Adrenal gland (tissue), 5 donors: ENCODE data around the gene CALD1.

Experiments
- CTCF ChIP-seq, 6 experiments: fragments of 450-650 bp in 4 of 6; fragments of 200-600 bp in 2 of 6; sonication (generic) in 1 of 6; IDR thresholded peaks; 1 replicate in 5 of 6; 2 replicates in 1 of 6; pipeline versions ENCODE4 v1.5.1 to v1.8.0; 2016 to 2021; ENCODE audit warnings: antibody characterized with exemption in 6 of 6, mild to moderate bottlenecking in 2 of 6, moderate library complexity in 1 of 6
- POLR2A ChIP-seq, 2 donors: fragments of 450-650 bp; IDR thresholded peaks; one replicate each; pipeline ENCODE4 v1.6.1; 2017; ENCODE audit warnings: antibody characterized with exemption in 2 of 2, mild to moderate bottlenecking in 2 of 2, moderate library complexity in 1 of 2
- donor health status: DM: no; HTN: no; CAD: no.

DNA sequence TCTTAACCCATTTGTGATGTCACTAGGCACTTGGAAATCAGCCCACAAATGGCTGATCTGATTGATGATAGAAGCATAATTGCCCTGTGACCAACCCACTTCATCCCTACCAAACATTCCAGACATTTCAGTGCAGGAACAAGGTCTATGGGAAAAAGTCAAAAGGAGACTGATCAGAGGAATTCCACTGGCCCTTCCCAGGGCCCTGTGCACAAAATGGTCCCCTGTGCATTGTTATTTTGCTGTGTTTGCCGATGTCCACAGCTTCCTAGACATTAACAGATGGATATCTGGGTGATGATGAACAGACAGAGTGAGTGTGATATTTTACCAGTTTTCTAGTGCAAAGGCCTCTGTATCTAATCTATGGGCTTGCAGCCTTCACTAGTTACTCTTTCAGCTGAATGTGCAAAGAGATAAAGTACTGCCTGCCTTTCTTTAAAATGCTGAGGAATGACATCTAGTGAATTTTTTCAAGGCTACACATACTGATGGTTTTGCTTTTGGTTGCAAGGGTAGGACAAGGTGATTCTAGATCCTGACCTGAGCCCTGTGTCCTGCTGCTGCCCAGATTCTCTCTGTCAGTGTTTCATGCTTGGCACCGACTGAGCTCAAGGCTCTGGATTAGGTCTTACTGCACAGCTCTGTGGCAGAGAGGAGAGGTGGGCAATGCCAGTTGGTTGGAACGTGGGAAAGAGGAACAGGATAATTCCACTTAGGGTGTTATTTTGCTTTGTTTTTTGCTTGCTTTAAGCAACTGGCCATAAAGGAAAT lies 55.4 kb downstream of the CALD1 start:
- TF ChIP-seq POLR2A (IDR thresholded peaks at IDR 0.05) (no peak), CTCF (IDR thresholded peaks at IDR 0.05) (no peak)
